Measurements from ENCODE around the gene SLC41A3. TPM values are rescaled to one million over a fixed set of nuclear protein-coding genes. Genes with fewer than 3 reads are reported as not detected.
A peak's percentile ranks its signal among the peaks of the same experiment; 100 is the strongest.

SLC41A3 gene
- total RNA-seq, 1 experiment from 2014 or later = 35.5 TPM

DNA sequence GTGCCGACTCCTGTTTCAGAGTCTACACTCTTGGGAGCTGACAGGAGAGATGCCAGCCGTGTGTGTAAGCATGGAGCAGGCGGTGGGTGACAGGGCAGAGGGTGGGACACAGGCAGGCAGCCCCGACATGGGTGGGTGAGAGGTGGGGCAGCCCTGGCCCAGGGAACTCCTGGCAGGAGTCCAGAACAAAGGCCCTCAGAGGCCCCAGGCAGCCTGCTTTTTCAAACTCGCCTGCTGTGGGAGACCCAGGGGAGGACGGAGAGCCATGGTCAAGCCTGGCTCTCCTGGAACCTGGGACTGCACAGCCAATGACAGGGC lies 29.3 kb upstream of the SLC41A3 start:
- TF ChIP-seq, protein P1, sequence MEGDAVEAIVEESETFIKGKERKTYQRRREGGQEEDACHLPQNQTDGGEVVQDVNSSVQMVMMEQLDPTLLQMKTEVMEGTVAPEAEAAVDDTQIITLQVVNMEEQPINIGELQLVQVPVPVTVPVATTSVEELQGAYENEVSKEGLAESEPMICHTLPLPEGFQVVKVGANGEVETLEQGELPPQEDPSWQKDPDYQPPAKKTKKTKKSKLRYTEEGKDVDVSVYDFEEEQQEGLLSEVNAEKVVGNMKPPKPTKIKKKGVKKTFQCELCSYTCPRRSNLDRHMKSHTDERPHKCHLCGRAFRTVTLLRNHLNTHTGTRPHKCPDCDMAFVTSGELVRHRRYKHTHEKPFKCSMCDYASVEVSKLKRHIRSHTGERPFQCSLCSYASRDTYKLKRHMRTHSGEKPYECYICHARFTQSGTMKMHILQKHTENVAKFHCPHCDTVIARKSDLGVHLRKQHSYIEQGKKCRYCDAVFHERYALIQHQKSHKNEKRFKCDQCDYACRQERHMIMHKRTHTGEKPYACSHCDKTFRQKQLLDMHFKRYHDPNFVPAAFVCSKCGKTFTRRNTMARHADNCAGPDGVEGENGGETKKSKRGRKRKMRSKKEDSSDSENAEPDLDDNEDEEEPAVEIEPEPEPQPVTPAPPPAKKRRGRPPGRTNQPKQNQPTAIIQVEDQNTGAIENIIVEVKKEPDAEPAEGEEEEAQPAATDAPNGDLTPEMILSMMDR (conservative IDR thresholded peaks at IDR 0.05) = no peak
- no peaks in the 10 kb centered on the region for H4K20me1 ChIP-seq (ENCODE audit: control insufficient read depth, insufficient read depth, insufficient read length)
- H2AFZ ChIP-seq (ENCODE audit: low read length) = no peak overlapping the region
- WGBS (ENCODE audit: extremely low coverage, insufficient read length, low lambda C conversion rate) = no CpG with 5 or more reads among the region's 6 CpGs
- no peaks in the 10 kb centered on the region for H3K9me3 Mint-ChIP-seq
- DNase-seq = peak; percentile 20
- no peak overlapping the region for H3K9ac ChIP-seq (ENCODE audit: extremely low read depth, insufficient read length, low read length)
- H3K79me1 ChIP-seq (ENCODE audit: insufficient read depth, low read depth, low read length, poor library complexity, severe bottlenecking) = no peaks in the 10 kb centered on the region
- H3K27ac ChIP-seq (ENCODE audit: insufficient read length, low read depth, low read length) = no peak overlapping the region
- H3K27me3 Mint-ChIP-seq (ENCODE audit: low read depth) = no peaks in the 10 kb centered on the region; the same call in none of the 2 replicates
- H3K36me3 Mint-ChIP-seq (ENCODE audit: insufficient read depth in 1 of 3, low read depth in 3 of 3) = no peaks in the 10 kb centered on the region
- H2BK20ac ChIP-seq (ENCODE audit: low read depth, low read length, poor library complexity, severe bottlenecking) = no peak overlapping the region
- H3K4ac ChIP-seq (ENCODE audit: low read depth, low read length) = no peak overlapping the region
- H4K91ac ChIP-seq (ENCODE audit: insufficient read length, low read depth, low read length) = no peak overlapping the region
- H3K4me2 ChIP-seq (ENCODE audit: insufficient read depth, insufficient read length, low read length) = no peak overlapping the region
- H3K9me3 ChIP-seq (ENCODE audit: control insufficient read depth, low read depth, low read length) = no peaks in the 10 kb centered on the region
- H3K27ac Mint-ChIP-seq = no peak overlapping the region
- H2BK120ac ChIP-seq (ENCODE audit: low read depth, low read length, poor library complexity, severe bottlenecking) = no peak overlapping the region
- no peak overlapping the region for H2BK5ac ChIP-seq (ENCODE audit: insufficient read length, low read length)
- no peak overlapping the region for H2BK15ac ChIP-seq (ENCODE audit: low read depth, low read length)
- H3K18ac ChIP-seq (ENCODE audit: insufficient read length, low read depth, low read length) = no peak overlapping the region
- H2BK12ac ChIP-seq (ENCODE audit: insufficient read length, low read depth, low read length) = no peak overlapping the region
- no peak overlapping the region for H3K56ac ChIP-seq (ENCODE audit: insufficient read length, low read depth, low read length)
- H2AK5ac ChIP-seq (ENCODE audit: insufficient read length, low read length) = no peak overlapping the region
- no peaks in the 10 kb centered on the region for H3K23me2 ChIP-seq (ENCODE audit: insufficient read length, low read depth, low read length, poor library complexity, severe bottlenecking)
- H4K8ac ChIP-seq (replicated peaks; ENCODE audit: insufficient read length, low read depth, low read length) = no peak overlapping the region
- no peaks in the 10 kb centered on the region for H3K79me2 ChIP-seq (ENCODE audit: insufficient read depth, low read length)
- no peak overlapping the region for H3K14ac ChIP-seq (ENCODE audit: insufficient read depth, low read length)
- no peak overlapping the region for H3T11ph ChIP-seq (ENCODE audit: low read length)
- no peaks in the 10 kb centered on the region for H3K4me1 ChIP-seq (ENCODE audit: insufficient read depth, low read length)
- H3K23ac ChIP-seq (ENCODE audit: insufficient read length, low read depth, low read length) = no peak overlapping the region
- no peaks in the 10 kb centered on the region for H3K27me3 ChIP-seq (ENCODE audit: insufficient read depth, low read length)
- H3K4me3 Mint-ChIP-seq = no peak overlapping the region
- no peak overlapping the region for H4K5ac ChIP-seq (ENCODE audit: insufficient read length, low read depth, low read length)
- no peaks in the 10 kb centered on the region for H3K4me1 Mint-ChIP-seq
